MCF 10A (cell line): ENCODE measurements around the gene GGNBP2. TPM values are rescaled to one million over a fixed set of nuclear protein-coding genes. Genes with fewer than 3 reads are reported as not detected.

Experiments used
- BruUV-seq: library from RNA; stranded (reverse); fragments of 400-500 nt; replicated peaks from 2 replicates; lab custom pipeline; 2021; lab: Mats Ljungman, UMichigan
- CTCF ChIA-PET: fragments of 300-600 bp; sonication (Branson Sonifier 250); formaldehyde crosslinking; extraction: SDS; loops from one replicate; lab custom pipeline; 2021; ENCODE audit warnings: antibody characterized with exemption, inconsistent platforms; lab: Yijun Ruan, JAX
- POLR2A ChIA-PET: fragments of 300-600, 350-650 bp; sonication (Branson Sonifier 250); formaldehyde crosslinking; extraction: SDS; loops from one replicate; lab custom pipeline; 2020; ENCODE audit warnings: antibody characterized with exemption, inconsistent platforms; lab: Yijun Ruan, JAX
- DNase-seq: peaks from one replicate; pipeline ENCODE4 v3.0.0-alpha.2; 2018; ENCODE audit not compliant: unreplicated experiment
- H3K27ac Mint-ChIP-seq: one replicate; pipeline ENCODE4 v1.8.0; 2022; ENCODE audit warnings: mild to moderate bottlenecking, low read depth, mixed read lengths; ENCODE audit not compliant: unreplicated experiment
- H3K27me3 Mint-ChIP-seq: one replicate; pipeline ENCODE4 v1.8.0; 2022; ENCODE audit warnings: mixed read lengths; ENCODE audit not compliant: insufficient read depth, unreplicated experiment
- H3K36me3 Mint-ChIP-seq: one replicate; pipeline ENCODE4 v1.8.0; 2022; ENCODE audit warnings: mild to moderate bottlenecking, moderate library complexity, mixed read lengths; ENCODE audit not compliant: insufficient read depth, unreplicated experiment
- H3K4me1 Mint-ChIP-seq: one replicate; pipeline ENCODE4 v1.8.0; 2022; ENCODE audit warnings: mixed read lengths; ENCODE audit not compliant: insufficient read depth, unreplicated experiment
- H3K4me3 Mint-ChIP-seq: one replicate; pipeline ENCODE4 v1.8.0; 2022; ENCODE audit warnings: mild to moderate bottlenecking, moderate library complexity, mixed read lengths; ENCODE audit not compliant: unreplicated experiment
- H3K9me3 Mint-ChIP-seq: one replicate; pipeline ENCODE4 v1.8.0; 2022; ENCODE audit warnings: mixed read lengths; ENCODE audit not compliant: unreplicated experiment
- CTCF ChIP-seq: fragments of 200-600 bp; IDR thresholded peaks from one replicate; pipeline ENCODE4 v1.8.0; 2022; ENCODE audit warnings: antibody characterized with exemption, mild to moderate bottlenecking; ENCODE audit not compliant: unreplicated experiment
- intact Hi-C: fragments of 100-400 bp; cut with micrococcal nuclease; formaldehyde crosslinking; loops from 2 replicates; pipeline ENCODE4 v1.14.1; 2022
- total RNA-seq: library from RNA; stranded (reverse); gene quantifications from 2 replicates; pipeline ENCODE4 v1.2.3, GENCODE V29; 2022

GGNBP2 gene
- total RNA-seq, 1 experiment from 2014 or later: 88.7 TPM

GRCh38 chr17:36509272-36509985 lies 35.3 kb upstream of the GGNBP2 start:
- Mint-ChIP-seq H3K9me3 (no peaks in the 10 kb centered on the region), H3K36me3 (peaks cover 18% of the 10 kb centered on the region), H3K4me3 (no peak overlapping the region), H3K4me1 (no peaks in the 10 kb centered on the region), H3K27me3 (no peaks in the 10 kb centered on the region), H3K27ac (no peak overlapping the region)
- BruUV-seq: no TSS peak
- intact Hi-C loops: no loop called here
- CTCF ChIA-PET: interaction anchor here (0.6 to 0.7 kb wide), 2 partner anchors 539 to 752 kb away, joined by 3 to 4 read pairs; no protein-coding TSS in a partner anchor
- POLR2A ChIA-PET: interaction anchor here (0.8 to 1.5 kb wide), 2 partner anchors 15 to 17 kb away, joined by 3 to 5 read pairs; no protein-coding TSS in a partner anchor
- no peak for TF ChIP-seq CTCF
- no peak for DNase-seq

GRCh38 chr17:36510636-36511035 lies 34.1 kb upstream of the GGNBP2 start:
- Mint-ChIP-seq H3K36me3 (peaks cover 14% of the 10 kb centered on the region), H3K9me3 (no peaks in the 10 kb centered on the region), H3K27ac (no peak overlapping the region), H3K27me3 (no peaks in the 10 kb centered on the region), H3K4me3 (no peak overlapping the region), H3K4me1 (no peaks in the 10 kb centered on the region)
- ChIA-PET CTCF (interaction anchor here (0.5 kb wide), 1 partner anchor 18 kb away, joined by 3 read pairs; no protein-coding TSS in a partner anchor), POLR2A (no interaction called here)
- intact Hi-C loops: no loop called here
- no peak for DNase-seq
- BruUV-seq: no TSS peak
- no peak for TF ChIP-seq CTCF

GRCh38 chr17:36511216-36511615 lies 33.5 kb upstream of the GGNBP2 start:
- Mint-ChIP-seq H3K4me1 (no peaks in the 10 kb centered on the region), H3K9me3 (no peaks in the 10 kb centered on the region), H3K27me3 (no peaks in the 10 kb centered on the region), H3K4me3 (no peak overlapping the region), H3K27ac (no peak overlapping the region), H3K36me3 (peaks cover 17% of the 10 kb centered on the region)
- POLR2A ChIA-PET: interaction anchor here (0.8 kb wide), 1 partner anchor 10 kb away, joined by 3 read pairs; no protein-coding TSS in a partner anchor
- intact Hi-C loops: no loop called here
- no peak for TF ChIP-seq CTCF
- BruUV-seq: no TSS peak
- DNase-seq: no peak
- CTCF ChIA-PET: interaction anchor here (0.5 kb wide), 1 partner anchor 17 kb away, joined by 3 read pairs; no protein-coding TSS in a partner anchor

GRCh38 chr17:36512641-36513040 lies 32.1 kb upstream of the GGNBP2 start:
- DNase-seq: no peak
- Mint-ChIP-seq H3K4me1 (no peaks in the 10 kb centered on the region), H3K4me3 (no peak overlapping the region), H3K27ac (no peak overlapping the region), H3K9me3 (no peaks in the 10 kb centered on the region), H3K36me3 (peaks cover 22% of the 10 kb centered on the region), H3K27me3 (no peaks in the 10 kb centered on the region)
- BruUV-seq: no TSS peak
- no peak for TF ChIP-seq CTCF
- ChIA-PET CTCF (interaction anchor here (0.6 kb wide), 1 partner anchor 70 kb away, joined by 3 read pairs; no protein-coding TSS in a partner anchor), POLR2A (no interaction called here)
- intact Hi-C loops: no loop called here
